Spleen (tissue), 7 donors: ENCODE results near the gene SORBS1.

Experiments used
- CTCF ChIP-seq, 11 experiments: fragments of 200-600 bp in 7 of 11; fragments of 450-650 bp in 4 of 11; sonication (generic) in 4 of 11; IDR thresholded peaks in 8 of 11; conservative IDR thresholded peaks in 3 of 11; 1 replicate in 7 of 11; 2 replicates in 4 of 11; pipeline versions ENCODE4 v1.4.0 to v1.8.0; 2016 to 2021; ENCODE audit warnings: antibody characterized with exemption in 11 of 11, inconsistent platforms in 4 of 11, mild to moderate bottlenecking in 1 of 11
- POLR2A ChIP-seq, 3 donors: fragments of 450-650 bp; IDR thresholded peaks; one replicate each; pipeline ENCODE4 v1.5.1; 2017; ENCODE audit warnings: antibody characterized with exemption in 3 of 3, mild to moderate bottlenecking in 1 of 3
- donor health status: DM: no; HTN: no; CAD: no; lungs with moderate emphysema.
- donor health status: DM: no; HTN: no; CAD: no.
- donor health status: DM: no; HTN: no; CAD: no.

DNA sequence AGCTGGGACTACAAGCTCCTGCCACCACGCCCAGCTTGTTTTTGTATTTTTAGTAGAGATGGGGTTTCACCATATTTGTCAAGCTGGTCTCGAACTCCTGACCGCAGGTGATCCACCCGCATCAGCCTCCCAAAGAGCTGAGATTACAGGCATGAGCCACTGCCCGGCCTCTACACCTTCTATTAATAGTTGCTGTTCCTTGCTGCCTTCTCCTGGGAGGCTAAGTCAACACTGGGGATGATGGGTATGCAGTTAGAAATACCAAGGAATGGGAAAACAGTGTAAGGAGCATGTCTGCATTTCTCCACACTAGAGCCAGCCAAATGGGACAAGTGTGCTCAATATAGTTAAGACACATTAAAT is 173.1 kb downstream of the SORBS1 start:
- TF ChIP-seq CTCF (IDR thresholded peaks at IDR 0.05 in 8 of 11, conservative IDR thresholded peaks at IDR 0.05 in 3 of 11), result no peak
- TF ChIP-seq POLR2A (IDR thresholded peaks at IDR 0.05), result no peak
